Measurements from ENCODE around the gene KDM4F. TPM values are rescaled to one million over a fixed set of nuclear protein-coding genes. Genes with fewer than 3 reads are reported as not detected.
"Not testable (repeated sequence)": the region's sequence is repeated elsewhere in the genome, so short reads cannot be mapped to it uniquely, and the experiment has no call there.

The KDM4F gene
- not detected for total RNA-seq

- not testable (repeated sequence) for DNase-seq
Measured at GRCh38 chr11:95049122-95049521, at the start of gene KDM4F. TSS of gene KDM4F (plus strand) at chr11:95049422.

GRCh38 chr11:95003716-95004115 lies 45.5 kb upstream of the KDM4F start:
- no peak for DNase-seq

- no peak for DNase-seq
Measured at GRCh38 chr11:95005642-95006041, 43.6 kb upstream of the KDM4F start.

- DNase-seq: no peak
Measured at GRCh38 chr11:95011376-95011775, 37.8 kb upstream of the KDM4F start.

- DNase-seq: no peak
Measured at GRCh38 chr11:95014184-95014821, 34.9 kb upstream of the KDM4F start.

- DNase-seq: no peak
Measured at GRCh38 chr11:95016139-95016538, 33.1 kb upstream of the KDM4F start.

- not testable (repeated sequence) for DNase-seq
Measured at GRCh38 chr11:95021468-95021867, 27.8 kb upstream of the KDM4F start.

GRCh38 chr11:95024958-95025357 lies 24.3 kb upstream of the KDM4F start, which contains the start of gene KDM4E:
TSS of gene KDM4E (plus strand) at chr11:95025258. CDS start at chr11:95025558, 300 bp downstream.
- DNase-seq: no peak

- not testable (repeated sequence) for DNase-seq
Measured at GRCh38 chr11:95025594-95025993, 23.6 kb upstream of the KDM4F start.

GRCh38 chr11:95028357-95028756 lies 20.9 kb upstream of the KDM4F start:
- DNase-seq: no peak

GRCh38 chr11:95033051-95033450 lies 16.2 kb upstream of the KDM4F start:
- DNase-seq: no peak

GRCh38 chr11:95035316-95035715 lies 13.9 kb upstream of the KDM4F start:
- DNase-seq: no peak

- DNase-seq: peak; percentile 20
Measured at GRCh38 chr11:95037356-95038035, 11.7 kb upstream of the KDM4F start.

- DNase-seq: no peak
Measured at GRCh38 chr11:95042239-95042638, 7.0 kb upstream of the KDM4F start.

- no peak for DNase-seq
Measured at GRCh38 chr11:95042906-95043305, 6.3 kb upstream of the KDM4F start.

- DNase-seq: no peak
Measured at GRCh38 chr11:95044010-95044409, 5.2 kb upstream of the KDM4F start.

- no peak for DNase-seq
Measured at GRCh38 chr11:95045812-95046211, 3.4 kb upstream of the KDM4F start.

- DNase-seq: no peak
Measured at GRCh38 chr11:95050595-95051202, 1.5 kb downstream of the KDM4F start.

GRCh38 chr11:95054356-95054755 lies 5.1 kb downstream of the KDM4F start:
- no peak for DNase-seq

- DNase-seq: no peak
Measured at GRCh38 chr11:95055283-95055897, 6.2 kb downstream of the KDM4F start.

- DNase-seq: no peak
Measured at GRCh38 chr11:95057959-95058358, 8.7 kb downstream of the KDM4F start.

- no peak for DNase-seq
Measured at GRCh38 chr11:95058621-95059020, 9.4 kb downstream of the KDM4F start.

GRCh38 chr11:95059046-95059445 lies 9.8 kb downstream of the KDM4F start:
- no peak for DNase-seq

Measured in tongue (tissue), 2 donors.